ENCODE data around the gene ATP5MC2.
"Not testable (repeated sequence)": the region's sequence is repeated elsewhere in the genome, so short reads cannot be mapped to it uniquely, and the experiment has no call there.

ATP5MC2 gene

GRCh38 chr12:53644133-53644532 is 31.8 kb downstream of the ATP5MC2 start:
- no peak for DNase-seq

DNA sequence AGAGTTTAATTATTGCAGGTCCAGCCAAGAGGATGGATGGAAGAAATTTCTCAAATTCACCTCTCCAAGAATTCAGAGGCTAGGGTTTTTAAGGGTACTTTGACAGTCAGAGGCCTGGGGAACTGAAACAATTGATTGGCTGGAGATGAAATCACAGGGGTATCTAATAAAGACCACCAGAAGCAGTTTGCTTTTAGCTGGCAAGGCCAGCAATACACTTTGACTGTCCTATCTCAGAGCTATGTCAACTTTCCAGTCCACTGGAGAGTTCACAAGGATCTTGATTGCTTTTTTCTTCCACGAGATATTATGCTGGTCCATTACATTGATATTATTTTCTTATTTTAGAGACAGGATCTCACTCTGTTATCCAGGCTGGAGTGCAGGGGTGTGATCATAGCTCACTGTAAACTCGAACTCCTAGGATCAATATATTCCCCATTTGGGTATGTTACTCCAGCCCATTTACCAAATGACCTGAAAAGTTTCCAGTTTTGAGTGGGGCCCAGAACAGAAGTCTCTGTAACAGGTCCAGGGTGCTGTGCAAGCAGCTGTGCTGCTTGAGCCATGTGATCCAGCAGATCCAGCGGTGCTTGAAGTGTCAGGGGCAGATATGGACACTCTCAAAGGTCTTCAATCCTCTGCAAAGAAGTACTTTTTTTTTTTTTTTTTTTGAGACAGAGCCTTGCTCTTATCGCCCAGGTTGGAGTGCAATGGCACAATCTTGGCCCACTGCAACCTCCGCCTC is 32.5 kb downstream of the ATP5MC2 start:
- no peak for DNase-seq

- DNase-seq = no peak
Measured at GRCh38 chr12:53638057-53638456, 37.8 kb downstream of the ATP5MC2 start.

DNA sequence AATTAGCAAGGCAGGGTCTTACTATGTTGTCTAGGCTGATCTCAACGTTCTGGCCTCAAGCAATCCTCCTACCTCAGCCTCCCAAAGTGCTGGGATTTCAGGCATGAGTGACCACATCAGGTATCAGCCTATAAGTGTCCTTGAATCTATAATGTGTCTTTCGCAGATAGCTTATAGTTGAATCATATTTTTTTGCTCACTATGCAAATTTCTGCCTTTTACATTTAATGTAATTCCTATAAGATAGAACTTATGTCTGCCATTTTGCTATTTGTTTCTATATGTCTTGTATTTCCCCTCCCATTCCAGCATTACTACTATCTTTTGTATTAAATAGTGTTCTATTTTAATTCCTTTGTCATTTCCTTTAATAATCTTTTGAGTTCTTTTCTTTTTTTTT is 39.2 kb downstream of the ATP5MC2 start:
- DNase-seq = no peak

DNA sequence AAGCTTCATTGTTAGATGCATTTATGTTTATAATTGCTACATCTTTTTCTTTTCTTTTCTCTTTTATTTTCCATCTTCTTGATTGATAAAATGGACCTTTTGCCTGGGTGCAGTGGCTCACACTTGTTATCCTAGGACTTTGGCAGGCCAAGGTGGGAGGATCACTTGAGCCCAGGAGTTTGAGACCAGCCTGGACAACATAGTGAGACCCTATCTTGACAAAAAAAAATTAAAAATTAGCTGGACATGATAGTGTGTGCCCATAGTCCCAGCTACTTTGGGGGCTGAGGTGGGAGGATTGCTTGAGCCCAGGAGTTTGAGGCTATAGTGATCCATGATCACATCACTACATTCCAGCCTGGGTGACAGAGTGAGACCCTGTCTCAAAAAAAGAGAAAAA is 40.2 kb downstream of the ATP5MC2 start:
- not testable (repeated sequence) for DNase-seq

DNA sequence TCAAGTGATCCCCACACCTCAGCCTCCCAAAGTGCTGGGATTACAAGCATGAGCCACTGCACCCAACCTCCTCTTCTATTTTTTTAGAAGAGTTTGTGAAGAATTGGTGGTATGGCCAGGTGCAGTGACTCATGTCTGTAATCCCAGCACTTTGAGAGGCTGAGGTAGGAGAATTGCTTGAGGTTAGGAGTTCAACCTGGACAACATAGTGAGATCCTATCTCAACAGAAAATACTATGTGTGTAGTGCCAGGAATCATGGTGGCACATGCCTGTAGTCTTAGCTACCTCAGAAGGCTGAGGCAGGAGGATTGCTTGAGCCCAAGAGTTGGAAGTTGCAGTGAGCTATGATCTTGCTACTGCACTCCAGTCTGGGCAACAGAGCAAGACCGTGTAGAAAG is 44.2 kb downstream of the ATP5MC2 start:
- no peak for DNase-seq

GRCh38 chr12:53627919-53628318 is 48.0 kb downstream of the ATP5MC2 start:
- no peak for DNase-seq

GRCh38 chr12:53626702-53627169 is 49.1 kb downstream of the ATP5MC2 start:
- no peak for DNase-seq

DNA sequence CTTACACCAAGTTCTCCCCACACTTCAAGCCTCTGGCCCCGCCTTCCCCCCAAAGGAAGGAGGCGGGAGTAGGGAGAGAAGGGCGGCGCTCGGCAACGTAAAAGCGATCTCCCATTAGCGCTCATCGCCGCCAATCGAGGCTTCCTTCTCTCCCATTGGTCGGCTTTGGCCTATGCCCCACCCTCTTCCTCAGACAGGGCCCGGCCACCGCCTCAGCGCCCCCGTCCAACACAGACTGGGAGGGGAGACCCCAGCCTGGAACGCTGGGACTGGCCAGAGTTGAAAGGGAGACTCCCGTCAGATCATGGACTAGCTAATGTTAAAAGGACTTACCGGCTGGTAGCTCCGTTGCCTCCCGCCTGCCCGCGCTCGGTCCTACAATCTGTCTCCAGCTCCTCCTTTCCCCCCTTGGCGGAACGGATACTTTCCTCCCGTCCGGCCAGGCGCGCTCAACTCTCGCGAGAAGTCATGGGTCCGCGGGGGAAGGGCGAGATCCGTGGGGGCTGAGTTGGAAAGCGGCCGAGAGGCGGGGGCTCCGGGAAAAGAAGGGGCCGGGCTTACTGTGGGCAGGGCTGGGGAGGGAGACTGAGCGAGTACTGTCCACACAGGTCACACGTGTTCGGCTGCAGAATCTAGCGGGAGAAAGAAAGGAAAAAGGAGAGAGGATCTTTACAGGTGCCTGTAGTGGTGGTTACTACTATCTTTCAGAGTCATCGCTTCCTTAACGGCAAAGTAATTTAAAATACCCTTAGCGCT is 49.8 kb downstream of the ATP5MC2 start, which contains the start of gene ATF7:
Gene ATF7, minus strand, starts transcription at position 437 of the 756 bp plus-strand sequence. CDS start 25,382 bp downstream, outside the sequence.
- DNase-seq = peak; percentile 98

DNA sequence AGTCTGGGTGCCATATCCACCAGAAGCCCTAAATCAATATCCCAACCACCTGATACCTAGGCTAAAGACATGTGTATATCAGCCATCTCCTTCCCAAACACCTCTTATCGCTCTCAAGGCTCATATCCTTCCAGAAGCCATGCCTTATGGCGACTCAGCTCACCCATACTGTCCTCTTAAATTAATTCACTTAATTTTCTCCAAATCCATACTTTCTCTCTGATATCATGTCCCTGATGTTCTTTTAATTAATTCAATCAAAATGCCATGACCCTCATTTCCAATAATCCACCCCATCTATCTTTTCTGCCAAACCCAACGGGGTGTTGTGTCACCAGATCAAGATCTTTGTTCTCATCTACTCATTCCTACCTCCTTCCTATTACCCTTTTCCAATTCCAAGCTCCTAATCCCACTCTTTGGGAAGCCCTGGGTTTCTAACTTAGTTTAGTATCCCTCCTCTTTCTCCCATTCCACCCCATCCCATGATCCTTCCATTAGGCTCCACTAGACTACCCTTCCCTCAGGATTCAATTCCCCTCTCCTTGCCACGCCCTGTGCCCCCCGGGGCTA is 50.4 kb downstream of the ATP5MC2 start:
- no peak for DNase-seq

DNA sequence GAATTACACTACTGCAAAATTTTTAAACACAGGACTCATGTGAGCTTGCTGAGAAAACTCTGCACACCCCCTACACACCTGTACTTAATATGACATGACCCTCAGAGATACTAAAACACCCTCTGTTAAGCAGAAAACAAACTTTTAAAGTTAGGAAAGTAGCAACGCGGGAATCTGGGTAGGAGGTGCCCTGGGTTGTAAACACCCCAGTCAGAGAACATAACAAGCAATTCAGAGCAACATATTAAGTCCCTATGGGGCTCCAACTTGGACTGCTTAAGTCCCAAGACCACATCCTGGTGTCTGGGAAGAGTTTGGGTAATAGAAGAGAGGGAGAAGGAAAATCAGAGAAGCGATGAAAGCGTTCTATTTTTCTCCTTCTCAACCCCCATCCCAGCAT is 50.9 kb downstream of the ATP5MC2 start:
- DNase-seq = no peak

- no peak for DNase-seq
Measured at GRCh38 chr12:53624458-53624857, 51.4 kb downstream of the ATP5MC2 start.

DNA sequence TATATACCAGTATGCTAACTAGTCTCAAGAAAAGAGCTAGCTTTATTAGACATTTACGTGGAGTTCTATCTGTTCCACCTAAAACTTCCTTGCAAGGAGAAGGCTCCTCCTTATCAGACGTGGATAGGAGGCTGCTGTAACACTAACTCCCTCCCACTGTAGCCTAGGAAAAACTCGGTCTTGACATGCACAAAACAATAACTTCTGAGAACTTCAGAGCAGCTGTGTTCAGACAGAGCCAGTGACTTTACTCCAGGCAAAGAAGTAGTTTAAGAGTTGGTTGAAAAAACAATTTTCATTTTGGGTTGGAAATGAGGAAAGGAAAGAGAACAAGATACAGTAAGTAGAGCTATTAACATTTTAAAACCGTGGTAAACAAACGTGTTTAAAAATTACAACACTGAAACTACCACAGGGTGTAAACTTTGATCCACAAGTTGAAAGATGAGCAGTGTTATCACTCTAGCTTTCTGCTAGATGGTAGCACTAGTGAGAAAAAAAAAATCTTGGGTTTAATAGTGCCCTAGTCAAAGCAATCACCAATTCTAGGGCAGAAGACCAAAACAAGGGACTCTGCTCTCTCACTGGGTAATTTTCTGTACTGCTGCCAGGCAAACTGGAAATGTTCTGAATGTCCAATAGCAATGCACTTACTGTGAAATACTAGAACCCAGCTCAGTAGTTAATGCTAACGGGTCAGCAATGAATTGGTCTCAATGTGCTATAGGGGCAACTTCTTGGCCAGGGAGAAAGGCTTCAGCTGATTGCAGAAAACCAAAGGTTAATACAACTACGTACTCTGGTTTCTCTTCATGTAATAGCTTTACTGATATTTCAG is 52.1 kb downstream of the ATP5MC2 start:
- no peak for DNase-seq

- no peak for DNase-seq
Measured at GRCh38 chr12:53622724-53623123, 53.2 kb downstream of the ATP5MC2 start.

- DNase-seq = no peak
Measured at GRCh38 chr12:53618275-53618674, 57.6 kb downstream of the ATP5MC2 start.

GRCh38 chr12:53617700-53618099 is 58.2 kb downstream of the ATP5MC2 start:
- DNase-seq = no peak

DNA sequence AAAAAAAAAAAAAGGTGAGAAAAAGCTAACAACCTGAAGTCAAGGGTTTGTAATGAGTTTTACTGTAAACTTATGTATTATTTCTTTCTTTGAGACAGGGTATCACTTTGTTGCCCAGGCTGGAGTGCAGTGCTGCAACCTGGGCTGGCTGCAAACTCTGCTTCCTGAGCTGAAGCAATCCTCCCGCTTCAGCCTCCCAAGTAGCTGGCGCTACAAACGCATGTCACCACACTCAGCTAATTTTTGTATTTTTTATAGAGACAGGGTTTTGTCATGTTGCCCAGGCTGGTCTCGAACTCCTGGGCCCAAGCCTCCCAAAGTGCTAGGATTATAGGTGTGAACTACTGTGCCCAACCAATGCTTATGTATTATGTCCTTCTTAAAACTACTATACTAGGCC is 58.9 kb downstream of the ATP5MC2 start:
- DNase-seq = no peak
